Duodenal mucosa (tissue), 2 donors: ENCODE data around the gene RERE.
A peak's percentile ranks its signal among the peaks of the same experiment; 100 is the strongest.

ENCODE experiments used
- H3K27ac ChIP-seq: one replicate; pipeline ENCODE4 v1.7.0; 2013; ENCODE audit warnings: low read depth, low read length
- H3K27me3 ChIP-seq, 2 donors: one replicate each; pipeline ENCODE4 v1.7.0; 2013; ENCODE audit warnings: low read length in 2 of 2, control low read depth in 1 of 2; ENCODE audit not compliant: insufficient read depth in 2 of 2, control insufficient read depth in 1 of 2
- H3K36me3 ChIP-seq, 2 donors: one replicate each; pipeline ENCODE4 v1.7.0; 2013; ENCODE audit warnings: low read length in 2 of 2, control low read depth in 1 of 2; ENCODE audit not compliant: insufficient read depth in 2 of 2, control insufficient read depth in 1 of 2
- H3K4me1 ChIP-seq, 2 donors: one replicate each; pipeline ENCODE4 v1.7.0; 2013; ENCODE audit warnings: low read length in 2 of 2, control low read depth in 1 of 2; ENCODE audit not compliant: insufficient read depth in 2 of 2, control insufficient read depth in 1 of 2
- H3K4me3 ChIP-seq, 2 donors: one replicate each; pipeline ENCODE4 v1.7.0; 2013; ENCODE audit warnings: low read length in 2 of 2, low read depth in 1 of 2
- H3K9ac ChIP-seq, 2 donors: one replicate each; pipeline ENCODE4 v1.7.0; 2013; ENCODE audit warnings: low read length in 2 of 2, low read depth in 1 of 2
- H3K9me3 ChIP-seq, 2 donors: one replicate each; pipeline ENCODE4 v1.7.0; 2013; ENCODE audit warnings: low read length in 2 of 2, control low read depth in 1 of 2; ENCODE audit not compliant: control insufficient read depth in 1 of 2

Gene RERE

GRCh38 chr1:8723010-8723409 is 94.4 kb downstream of the RERE start:
- H3K36me3 ChIP-seq = no peaks in the 10 kb centered on the region
- H3K9me3 ChIP-seq = no peaks in the 10 kb centered on the region
- H3K27ac ChIP-seq = no peak overlapping the region
- no peaks in the 10 kb centered on the region for H3K4me1 ChIP-seq
- H3K27me3 ChIP-seq = no peaks in the 10 kb centered on the region
- H3K9ac ChIP-seq = no peak overlapping the region
- H3K4me3 ChIP-seq = no peak overlapping the region

- H3K9ac ChIP-seq = no peak overlapping the region
- H3K36me3 ChIP-seq = no peaks in the 10 kb centered on the region
- peaks cover 0 to 2% of the 10 kb centered on the region in 2 donors for H3K4me1 ChIP-seq
- no peak overlapping the region for H3K27ac ChIP-seq
- H3K9me3 ChIP-seq = no peaks in the 10 kb centered on the region
- H3K27me3 ChIP-seq = no peaks in the 10 kb centered on the region
- H3K4me3 ChIP-seq = no peak overlapping the region
These were observed 95.1 kb downstream of the RERE start for GRCh38 chr1:8722366-8722765.

GRCh38 chr1:8721679-8722324 is 95.6 kb downstream of the RERE start:
- no peak overlapping the region for H3K4me3 ChIP-seq
- H3K9ac ChIP-seq = no peak overlapping the region
- H3K4me1 ChIP-seq = peaks cover 0 to 5% of the 10 kb centered on the region in 2 donors
- no peaks in the 10 kb centered on the region for H3K36me3 ChIP-seq
- H3K27ac ChIP-seq = no peak overlapping the region
- no peaks in the 10 kb centered on the region for H3K9me3 ChIP-seq
- H3K27me3 ChIP-seq = no peaks in the 10 kb centered on the region

- Histone ChIP-seq H3K27me3 (no peaks in the 10 kb centered on the region), H3K4me3 (no peak overlapping the region), H3K9ac (no peak overlapping the region), H3K27ac (no peak overlapping the region), H3K4me1 (peaks cover 0 to 5% of the 10 kb centered on the region in 2 donors), H3K9me3 (no peaks in the 10 kb centered on the region), H3K36me3 (no peaks in the 10 kb centered on the region)
These were observed 97.1 kb downstream of the RERE start for GRCh38 chr1:8720347-8720746.

GRCh38 chr1:8718850-8719361 is 98.5 kb downstream of the RERE start:
- Histone ChIP-seq H3K27ac (no peak overlapping the region), H3K9me3 (no peaks in the 10 kb centered on the region), H3K9ac (no peak overlapping the region), H3K36me3 (no peaks in the 10 kb centered on the region), H3K4me1 (peaks cover 0 to 5% of the 10 kb centered on the region in 2 donors), H3K27me3 (no peaks in the 10 kb centered on the region), H3K4me3 (no peak overlapping the region)

GRCh38 chr1:8717148-8717547 is 100.3 kb downstream of the RERE start:
- no peaks in the 10 kb centered on the region for H3K27me3 ChIP-seq
- peaks cover 0 to 13% of the 10 kb centered on the region in 2 donors for H3K4me1 ChIP-seq
- no peaks in the 10 kb centered on the region for H3K9me3 ChIP-seq
- H3K4me3 ChIP-seq = no peak overlapping the region
- H3K36me3 ChIP-seq = no peaks in the 10 kb centered on the region
- no peak overlapping the region for H3K9ac ChIP-seq
- H3K27ac ChIP-seq = no peak overlapping the region

- H3K4me3 ChIP-seq = no peak overlapping the region
- H3K27ac ChIP-seq = no peak overlapping the region
These were observed 101.2 kb downstream of the RERE start for GRCh38 chr1:8716238-8716637.

GRCh38 chr1:8714173-8714572 is 103.3 kb downstream of the RERE start:
- peaks cover 0 to 16% of the 10 kb centered on the region in 2 donors for H3K4me1 ChIP-seq
- H3K36me3 ChIP-seq = no peaks in the 10 kb centered on the region
- H3K4me3 ChIP-seq = no peak overlapping the region
- H3K27me3 ChIP-seq = no peaks in the 10 kb centered on the region
- no peaks in the 10 kb centered on the region for H3K9me3 ChIP-seq
- H3K27ac ChIP-seq = no peak overlapping the region
- no peak overlapping the region for H3K9ac ChIP-seq

More at GRCh38 chr1:8716238-8716637, 101.2 kb downstream of the RERE start:
- H3K27me3 ChIP-seq = no peaks in the 10 kb centered on the region
- H3K9me3 ChIP-seq = no peaks in the 10 kb centered on the region
- no peaks in the 10 kb centered on the region for H3K36me3 ChIP-seq
- peaks cover 0 to 16% of the 10 kb centered on the region in 2 donors for H3K4me1 ChIP-seq
- no peak overlapping the region for H3K9ac ChIP-seq

GRCh38 chr1:8712413-8713231 is 104.8 kb downstream of the RERE start:
- H3K9me3 ChIP-seq = no peaks in the 10 kb centered on the region
- peak overlapping the region in 1 of 2 donors; percentile 44 for H3K4me3 ChIP-seq
- H3K27ac ChIP-seq = peak overlapping the region; percentile 25
- no peaks in the 10 kb centered on the region for H3K27me3 ChIP-seq
- no peaks in the 10 kb centered on the region for H3K36me3 ChIP-seq
- peak overlapping the region in 1 of 2 donors; percentile 49 for H3K9ac ChIP-seq
- H3K4me1 ChIP-seq = peaks cover 0 to 16% of the 10 kb centered on the region in 2 donors

- Histone ChIP-seq H3K27me3 (no peaks in the 10 kb centered on the region), H3K9ac (peak overlapping the region in 1 of 2 donors; percentile 49), H3K36me3 (no peaks in the 10 kb centered on the region), H3K4me3 (peak overlapping the region in 1 of 2 donors; percentile 44), H3K4me1 (peaks cover 6 to 11% of the 10 kb centered on the region in 2 donors), H3K9me3 (no peaks in the 10 kb centered on the region), H3K27ac (peak overlapping the region; percentile 25)
These were observed 105.5 kb downstream of the RERE start for GRCh38 chr1:8711873-8712412.
